NCI-H526 treated with DMSO at 0.1 percent for 48 hours (cell line): ENCODE data around the gene ZFP36L1.

Source experiments
- DNase-seq: peaks from one replicate; lab custom pipeline; 2025; lab: John Stamatoyannopoulos, UW

The ZFP36L1 gene, protein sequence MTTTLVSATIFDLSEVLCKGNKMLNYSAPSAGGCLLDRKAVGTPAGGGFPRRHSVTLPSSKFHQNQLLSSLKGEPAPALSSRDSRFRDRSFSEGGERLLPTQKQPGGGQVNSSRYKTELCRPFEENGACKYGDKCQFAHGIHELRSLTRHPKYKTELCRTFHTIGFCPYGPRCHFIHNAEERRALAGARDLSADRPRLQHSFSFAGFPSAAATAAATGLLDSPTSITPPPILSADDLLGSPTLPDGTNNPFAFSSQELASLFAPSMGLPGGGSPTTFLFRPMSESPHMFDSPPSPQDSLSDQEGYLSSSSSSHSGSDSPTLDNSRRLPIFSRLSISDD

DNA sequence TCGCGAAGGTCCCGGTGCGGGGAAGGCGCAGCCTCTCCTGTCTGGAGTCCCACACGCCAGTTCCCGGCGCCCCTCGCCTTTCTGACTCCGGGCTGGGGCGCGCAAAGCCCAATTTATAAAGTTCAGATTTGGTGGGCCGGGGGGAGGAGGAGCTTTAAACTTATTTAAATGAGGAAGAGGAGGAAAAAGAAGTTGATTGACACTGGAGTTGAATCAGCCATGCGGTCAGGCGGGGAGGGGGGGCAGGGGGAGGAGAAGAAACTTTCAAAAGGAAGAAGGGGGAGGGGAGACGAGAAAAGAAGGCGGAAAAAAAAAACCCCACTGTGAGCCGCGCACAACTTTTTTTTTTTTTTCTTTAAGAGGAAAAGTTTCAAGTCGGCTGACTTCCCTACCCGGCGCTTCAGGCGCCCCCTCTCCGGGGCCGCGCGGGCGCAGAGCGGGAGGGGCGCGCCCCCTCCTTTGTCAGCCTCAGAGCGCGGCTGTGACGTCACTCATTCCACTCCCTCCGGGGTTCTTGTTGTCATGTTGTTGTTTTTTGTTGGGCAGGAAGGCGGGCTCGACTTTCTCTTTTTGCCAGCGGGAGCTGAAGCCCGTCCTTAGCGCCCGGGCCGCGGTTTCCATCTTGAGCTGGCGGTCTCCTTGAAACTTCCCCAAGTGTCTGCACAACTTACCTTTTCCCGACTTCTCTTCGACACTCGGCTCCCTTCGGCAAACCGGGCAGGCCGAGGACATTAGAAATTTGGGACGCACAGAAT is at the start of gene ZFP36L1:
Gene ZFP36L1 (minus strand): TSS at position 89 of the 755 bp plus-strand sequence. CDS start 129 bp downstream, outside the sequence.
- no peak for DNase-seq

DNA sequence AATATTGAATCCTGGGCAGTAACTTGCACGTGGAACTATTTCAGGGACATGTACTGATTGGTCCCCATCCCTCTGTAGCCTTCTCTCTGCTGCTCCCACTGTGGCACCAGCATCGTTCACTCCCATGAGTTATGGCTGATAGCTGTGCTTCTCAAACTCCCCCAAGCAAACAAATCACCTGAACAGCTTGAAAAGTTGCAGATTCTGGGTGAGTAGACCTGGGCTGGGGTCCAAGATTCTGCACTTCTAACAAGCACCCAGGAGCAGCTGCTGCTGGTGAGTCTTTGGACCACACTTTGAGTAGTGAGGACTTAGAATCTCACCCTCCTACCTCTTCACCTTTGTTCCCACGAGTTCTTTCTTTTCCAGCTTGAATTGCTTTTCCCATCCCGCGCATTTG is 49.4 kb upstream of the ZFP36L1 start:
- no peak for DNase-seq

DNA sequence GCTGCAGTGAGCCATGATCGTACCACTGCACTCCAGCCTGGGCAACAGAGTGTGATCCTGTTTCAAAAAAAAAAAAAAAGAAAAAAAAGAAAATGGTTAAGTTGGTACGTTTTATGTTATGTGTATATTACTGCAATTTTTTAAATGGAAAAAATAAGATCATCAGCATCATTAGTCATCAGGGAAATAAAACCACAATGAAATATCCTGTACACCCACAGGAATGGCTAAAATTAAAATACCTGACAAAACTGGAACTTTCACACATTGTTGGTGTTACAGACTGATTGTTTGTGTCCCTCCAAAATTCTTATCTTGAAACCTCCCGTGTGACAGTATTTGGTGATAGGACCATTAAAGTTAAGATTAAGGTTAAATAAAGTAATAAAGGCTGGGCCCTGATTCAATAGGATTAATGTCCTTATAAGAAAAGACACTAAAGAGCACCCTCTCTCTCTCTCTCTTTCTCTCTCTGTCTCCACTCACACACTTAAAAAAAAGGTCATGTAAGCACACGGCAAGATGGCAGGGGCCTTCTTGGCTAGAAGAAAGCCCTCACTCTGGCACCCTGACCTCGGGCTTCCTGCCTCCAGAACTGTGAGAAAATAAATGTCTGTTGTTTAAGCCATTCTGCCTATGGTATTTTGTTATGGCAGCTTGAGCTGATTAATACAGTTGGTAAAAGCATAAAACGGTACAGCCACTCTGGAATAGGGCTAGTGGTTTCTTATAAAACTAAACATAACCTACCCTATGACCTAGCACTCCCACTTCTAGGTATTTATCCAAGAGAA is 48.3 kb upstream of the ZFP36L1 start:
- DNase-seq, result no peak

DNA sequence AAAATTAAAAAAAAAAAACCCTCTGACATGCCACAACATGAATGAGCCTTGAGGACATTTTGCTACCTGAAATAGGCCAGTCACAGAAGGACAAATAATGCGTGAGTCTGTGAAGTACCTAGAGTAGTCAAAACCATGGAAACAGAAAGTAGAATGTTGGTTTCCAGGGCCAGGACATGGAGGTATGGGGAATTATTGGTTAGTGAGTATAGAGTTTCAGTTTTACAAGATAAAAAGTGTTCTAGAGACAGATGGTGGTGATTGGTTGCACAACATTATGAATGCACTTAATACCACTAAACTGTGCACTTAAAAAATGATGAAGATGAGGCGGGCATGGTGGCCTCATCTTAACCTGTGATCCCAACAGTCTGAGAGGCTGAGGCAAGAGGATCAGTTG is 47.6 kb upstream of the ZFP36L1 start:
- no peak for DNase-seq

DNA sequence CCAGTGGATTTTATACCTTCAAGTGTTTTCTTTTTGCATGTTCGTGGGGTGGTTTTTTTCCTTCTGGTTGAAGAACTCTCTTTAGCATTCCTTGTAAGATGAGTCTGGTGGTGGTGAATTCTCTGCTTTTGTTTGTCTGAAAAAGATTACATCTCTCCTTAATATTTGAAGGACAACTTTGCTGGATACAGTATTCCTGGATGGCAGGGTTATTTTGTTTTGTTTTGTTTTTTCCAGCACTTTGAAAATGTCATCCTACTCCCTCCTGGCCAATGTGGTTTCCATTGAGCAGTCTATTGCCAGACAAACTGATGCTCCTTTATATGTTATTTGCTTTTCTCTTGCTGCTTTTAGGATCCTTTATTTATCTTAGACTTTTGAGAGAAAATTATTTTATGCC is 43.2 kb upstream of the ZFP36L1 start:
- DNase-seq, result no peak

DNA sequence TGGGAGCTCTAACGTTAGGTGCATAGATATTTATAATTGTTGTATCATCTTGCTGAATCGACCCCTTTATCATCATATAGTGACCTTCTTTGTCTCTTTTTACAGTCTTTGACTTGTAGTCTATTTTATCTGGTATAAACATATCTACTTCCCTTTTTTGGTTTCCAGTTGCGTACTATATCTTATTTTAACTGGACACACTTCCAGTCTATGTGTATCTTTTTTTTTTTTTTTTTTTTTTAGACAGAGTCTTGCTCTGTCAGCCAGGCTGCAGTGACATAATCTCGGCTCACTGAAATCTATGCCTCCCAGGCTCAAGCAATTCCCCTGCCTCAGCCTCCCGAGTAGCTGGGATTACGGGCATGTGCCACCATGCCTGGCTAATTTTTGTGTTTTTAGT is 41.9 kb upstream of the ZFP36L1 start:
- DNase-seq, result no peak

DNA sequence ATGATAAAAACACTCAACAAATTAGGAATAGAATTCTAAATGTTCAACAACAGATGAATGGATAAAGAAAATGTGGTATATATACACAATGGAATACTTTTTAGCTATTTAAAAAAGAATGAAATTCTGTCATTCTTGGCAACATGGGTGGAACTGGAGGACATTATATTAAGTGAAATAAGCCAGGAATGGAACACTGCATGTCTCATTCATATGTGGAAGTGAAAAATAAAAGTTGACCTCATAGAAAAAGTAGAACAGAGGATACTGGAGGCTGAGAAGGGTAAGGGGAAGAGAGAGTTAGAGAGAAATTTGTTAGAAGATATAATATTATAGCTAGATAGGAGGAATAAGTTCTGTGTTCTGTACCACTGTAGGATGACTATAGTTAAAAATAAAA is 35.8 kb upstream of the ZFP36L1 start:
- DNase-seq, result no peak

DNA sequence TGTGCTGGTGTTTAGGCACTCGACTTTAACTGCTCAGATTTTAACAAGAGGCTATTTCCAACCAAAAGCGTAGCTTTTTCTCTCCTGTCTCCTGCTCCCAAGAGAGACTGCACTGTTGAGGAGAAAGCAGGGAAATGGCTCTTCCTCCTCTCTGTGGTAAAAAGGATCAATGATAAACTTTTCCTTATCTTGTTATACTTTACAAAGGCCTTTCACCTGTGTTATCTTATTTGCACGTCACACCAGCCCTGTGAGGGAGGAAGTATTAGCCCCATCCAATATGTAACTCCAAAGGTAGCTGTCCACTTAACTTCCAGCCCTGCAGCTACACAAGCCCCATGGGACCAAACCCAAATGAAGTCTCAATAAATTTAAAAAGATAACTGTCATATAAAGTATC is 32.9 kb upstream of the ZFP36L1 start:
- no peak for DNase-seq

DNA sequence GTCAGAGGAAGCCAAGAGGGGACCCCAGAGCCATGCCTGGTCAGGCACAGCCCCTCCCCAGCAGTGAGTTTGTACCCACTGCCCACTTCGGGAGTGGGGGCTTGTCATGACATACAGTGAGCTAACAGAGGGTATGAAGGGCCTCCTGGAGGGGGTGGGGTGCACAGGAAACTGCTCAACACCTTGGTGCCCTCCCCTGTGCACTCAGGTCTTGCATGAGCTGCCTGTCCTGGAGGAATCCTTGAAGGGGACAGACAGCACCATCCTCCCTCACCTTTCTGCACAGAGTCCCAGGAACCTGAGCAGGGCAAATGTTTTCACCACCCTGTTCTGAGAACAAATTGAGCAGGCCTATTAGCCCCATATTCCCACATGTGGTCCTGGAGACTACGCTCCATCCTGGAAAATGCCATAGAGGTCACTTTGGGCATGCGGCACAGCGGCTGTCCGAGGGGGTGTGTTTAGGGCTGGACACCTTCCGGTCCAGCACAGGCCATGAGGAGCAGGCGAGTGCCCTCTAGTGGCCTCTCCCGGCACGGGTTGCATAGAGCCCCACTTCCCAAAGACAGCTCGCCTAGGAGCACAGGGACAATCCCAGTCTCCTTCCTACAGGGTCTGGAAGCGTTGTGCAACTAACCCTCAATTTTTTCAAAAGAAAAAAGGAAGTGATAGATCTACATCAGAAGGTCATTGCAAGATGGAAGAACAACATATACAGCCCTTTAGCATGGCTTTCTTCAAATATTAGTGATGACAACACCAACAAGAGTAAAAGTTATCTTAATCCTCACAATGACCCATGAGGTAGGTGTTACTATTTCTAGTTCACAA is 31.9 kb upstream of the ZFP36L1 start:
- DNase-seq, result peak; percentile 33

DNA sequence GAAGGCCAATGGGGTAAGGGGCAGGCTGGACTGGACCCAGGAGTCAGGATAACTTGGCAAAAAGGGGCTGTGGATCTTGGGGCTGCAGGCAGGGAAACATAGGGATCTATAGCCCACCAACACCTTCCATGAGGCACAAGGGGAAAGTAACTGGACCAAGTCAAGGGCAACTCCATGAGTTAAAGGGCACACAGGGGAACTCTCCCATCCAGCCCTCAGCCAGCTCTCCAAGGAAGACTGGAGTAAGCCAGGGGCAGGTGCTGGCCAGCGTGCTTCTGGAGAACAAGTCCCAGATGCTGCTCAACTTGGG is 31.3 kb upstream of the ZFP36L1 start:
- DNase-seq, result no peak

DNA sequence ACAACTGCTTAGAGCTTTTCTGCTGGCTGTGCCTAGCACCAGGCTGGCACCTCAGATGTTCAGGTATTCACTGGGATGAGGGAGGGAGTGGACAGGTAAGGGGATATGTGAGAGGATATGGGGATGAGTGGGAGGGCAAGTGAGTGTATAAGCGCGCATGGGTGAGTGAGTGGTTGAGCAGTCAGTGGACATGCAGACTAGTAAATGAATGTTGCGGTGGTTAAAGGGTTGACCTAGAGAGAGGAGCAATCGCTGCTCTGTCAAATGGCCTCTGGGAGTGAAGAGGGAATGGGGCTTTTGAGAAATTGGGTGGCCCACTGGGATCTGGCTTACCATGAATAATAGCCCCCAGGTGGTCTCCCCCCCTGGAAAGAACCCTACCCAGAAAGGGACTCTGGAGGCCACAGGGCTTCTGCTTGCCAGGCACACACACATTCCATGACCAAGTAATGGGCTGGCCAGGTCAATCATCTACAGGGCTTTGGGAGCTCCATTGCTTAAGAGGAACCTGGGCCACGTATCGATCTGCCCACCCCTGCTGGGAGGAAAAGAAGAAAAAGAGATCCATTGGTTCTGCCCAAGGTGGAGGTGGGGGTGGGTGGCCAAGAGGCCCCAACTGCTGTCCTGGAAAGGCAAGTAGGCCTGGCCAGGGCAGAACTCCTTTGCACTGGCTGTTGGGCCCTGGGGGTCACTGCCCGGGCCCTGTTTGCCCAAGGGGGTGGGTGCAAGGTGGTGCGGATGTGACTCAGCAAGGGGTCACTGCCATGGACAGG is 30.8 kb upstream of the ZFP36L1 start:
- no peak for DNase-seq

DNA sequence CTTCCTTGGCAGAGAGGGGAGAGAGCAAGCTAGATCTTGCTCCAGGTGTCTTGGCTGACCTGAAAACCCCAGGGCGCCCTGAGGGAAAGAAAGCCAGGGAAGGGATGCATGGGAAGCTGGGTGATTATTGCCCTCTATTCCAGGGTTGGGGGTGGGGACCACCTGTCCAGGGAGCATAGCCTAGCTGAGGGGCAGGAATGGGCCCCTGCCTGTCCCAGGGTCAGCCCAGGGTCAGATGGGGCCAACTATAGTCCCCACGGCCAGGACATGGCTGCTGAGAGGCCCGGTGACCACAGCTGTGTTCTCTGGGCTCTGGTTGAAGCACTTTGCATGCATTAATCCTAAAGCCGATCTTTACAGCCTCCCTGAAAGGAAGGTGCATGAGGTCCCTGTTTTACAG is 30.1 kb upstream of the ZFP36L1 start:
- no peak for DNase-seq

DNA sequence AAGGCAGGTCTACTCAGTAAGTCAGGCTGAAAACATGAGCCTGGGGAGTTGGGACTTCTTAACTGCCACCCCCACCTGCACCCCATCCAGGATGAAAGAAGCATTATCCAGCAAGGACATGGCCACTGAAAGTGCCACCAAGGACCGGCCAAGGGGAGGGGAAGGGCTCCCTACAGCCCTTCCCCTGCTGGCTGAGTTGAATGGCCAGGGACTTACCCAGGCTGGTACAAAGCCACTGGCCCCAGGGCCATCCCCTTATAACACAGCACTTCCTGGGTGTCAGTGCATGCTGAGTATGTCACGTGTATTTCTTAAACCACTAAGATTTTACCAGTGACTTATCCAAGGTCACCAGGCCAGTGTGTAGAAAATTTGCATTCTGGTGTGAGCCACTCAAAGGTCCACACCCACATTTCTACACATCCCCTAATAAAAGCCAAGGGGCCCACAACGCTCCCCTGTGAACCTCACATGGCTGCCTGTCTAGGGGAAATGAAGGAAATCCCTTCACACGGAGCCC is 29.3 kb upstream of the ZFP36L1 start:
- DNase-seq, result no peak

DNA sequence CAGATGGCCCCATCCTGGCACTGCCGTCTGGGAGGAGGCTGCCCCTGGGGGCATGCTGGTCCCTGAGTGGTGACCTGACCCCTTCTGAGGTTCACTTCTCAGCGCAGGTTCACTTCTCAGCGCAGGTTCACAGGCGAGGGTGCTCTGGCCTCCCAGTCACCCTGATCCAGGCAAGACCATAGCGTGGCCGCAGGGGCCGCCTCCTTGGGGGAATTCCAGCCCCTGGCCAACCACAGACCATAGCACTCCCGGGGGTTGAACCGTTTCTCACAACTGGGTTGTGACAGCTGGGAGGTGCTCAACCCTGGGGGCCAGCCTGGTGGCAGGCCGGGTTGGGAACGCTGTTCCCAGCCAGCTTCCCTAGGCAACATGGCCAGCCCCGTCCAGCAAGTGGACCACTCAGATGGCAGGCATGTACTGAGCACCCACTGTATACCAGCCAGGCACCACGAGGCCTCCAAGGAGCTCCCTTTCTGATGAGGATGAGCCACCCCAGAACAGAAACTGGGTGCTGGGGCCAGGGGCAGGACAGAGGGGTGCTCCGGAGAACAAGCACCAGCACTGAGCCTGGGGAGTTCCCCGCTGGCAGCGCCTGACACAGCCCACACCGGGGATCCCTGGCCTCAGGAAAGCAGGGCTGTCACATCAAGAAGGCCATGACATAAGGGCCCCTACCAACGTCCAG is 28.3 kb upstream of the ZFP36L1 start:
- no peak for DNase-seq

DNA sequence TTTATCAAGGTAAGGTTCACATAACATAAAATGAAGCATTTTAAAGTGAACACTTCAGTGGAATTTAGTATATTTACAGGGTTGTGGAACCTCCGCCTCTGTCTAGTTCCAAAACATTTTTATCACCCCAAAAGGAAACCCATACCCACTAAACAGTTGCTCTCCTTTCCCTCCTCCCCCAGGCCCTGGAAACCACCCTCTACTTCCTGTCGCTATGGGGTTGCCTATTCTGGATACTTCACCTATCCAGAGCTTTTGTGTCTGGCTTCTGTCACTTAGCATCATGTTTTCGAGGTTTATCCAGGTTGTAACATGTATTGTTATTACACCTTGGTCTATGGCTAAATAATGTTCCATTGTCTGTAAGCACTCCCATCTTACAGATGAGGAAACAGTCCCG is 27.7 kb upstream of the ZFP36L1 start:
- no peak for DNase-seq

DNA sequence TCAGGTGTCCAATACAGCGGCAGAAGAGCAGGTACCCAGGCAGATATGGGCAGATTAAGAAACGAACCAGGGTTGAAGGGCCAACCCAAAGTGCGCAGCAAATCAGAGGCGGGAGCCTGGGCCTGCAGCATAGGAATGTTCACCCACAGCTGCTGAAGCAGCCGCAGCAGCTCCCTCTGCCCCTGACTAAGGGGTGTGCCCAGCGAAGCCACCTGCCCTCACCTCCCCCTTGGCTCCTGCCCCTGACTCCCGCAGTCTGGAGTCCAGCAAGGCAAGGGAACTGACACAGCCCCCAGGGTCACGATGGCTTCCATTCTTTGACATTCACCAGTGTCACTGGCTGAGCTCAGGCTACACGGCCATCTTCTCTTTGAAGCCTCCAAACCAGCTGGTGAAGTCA is 27.3 kb upstream of the ZFP36L1 start:
- no peak for DNase-seq

DNA sequence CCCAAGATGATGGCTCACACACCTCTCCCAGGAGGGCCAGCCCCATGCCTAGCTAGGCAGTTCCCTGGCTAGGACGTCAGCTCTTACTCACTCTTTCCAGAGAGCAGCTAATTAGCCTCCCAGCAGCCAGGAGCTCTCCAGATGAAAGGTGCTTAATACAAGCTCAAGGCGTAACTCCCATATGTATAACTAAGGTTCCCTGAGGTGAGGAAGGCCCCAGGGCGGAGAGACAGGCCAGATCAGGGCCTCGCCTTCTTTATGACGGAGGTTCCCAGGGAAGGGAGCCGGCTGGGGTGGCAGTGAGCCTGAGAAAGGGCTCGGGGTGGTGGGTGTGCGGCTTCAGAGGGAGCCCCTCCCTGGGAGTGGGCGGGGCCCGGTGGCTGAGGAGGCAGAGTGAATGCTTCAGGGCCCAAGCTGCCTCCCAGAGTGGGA is 26.4 kb upstream of the ZFP36L1 start:
- no peak for DNase-seq

DNA sequence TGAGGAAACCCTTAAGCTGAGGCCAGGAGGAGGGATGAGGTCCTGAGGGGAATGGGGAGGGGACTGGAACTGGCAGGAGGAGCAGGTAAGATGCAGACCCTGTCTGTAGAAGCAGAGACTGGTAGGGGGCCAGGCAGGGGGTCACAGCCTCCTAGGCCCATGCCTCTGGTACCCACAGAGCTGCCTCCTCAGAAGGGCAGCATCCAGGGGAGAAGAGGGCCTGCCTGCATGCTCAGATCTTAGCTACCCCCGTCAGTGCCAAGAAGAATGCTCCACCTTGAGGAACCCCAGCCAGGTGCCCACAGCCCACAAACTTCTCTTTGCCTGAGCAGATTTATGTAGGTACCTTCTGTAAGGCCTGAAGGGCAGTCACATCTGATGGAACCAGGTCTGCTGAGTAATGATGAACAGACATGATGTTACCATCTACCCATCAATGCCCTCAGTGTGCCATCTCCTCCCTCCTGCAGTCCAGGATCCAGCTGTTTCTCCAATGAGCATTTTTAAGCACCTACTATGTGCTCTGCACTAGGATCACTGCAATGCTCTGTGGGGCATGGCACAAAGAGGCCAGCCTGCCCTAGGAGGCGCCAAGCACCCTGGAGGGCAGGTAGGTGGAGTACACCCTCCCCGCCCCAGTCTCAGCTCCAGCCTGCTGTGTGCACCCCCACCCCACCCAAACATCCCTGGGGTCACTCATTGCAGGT is 24.8 kb upstream of the ZFP36L1 start:
- no peak for DNase-seq

DNA sequence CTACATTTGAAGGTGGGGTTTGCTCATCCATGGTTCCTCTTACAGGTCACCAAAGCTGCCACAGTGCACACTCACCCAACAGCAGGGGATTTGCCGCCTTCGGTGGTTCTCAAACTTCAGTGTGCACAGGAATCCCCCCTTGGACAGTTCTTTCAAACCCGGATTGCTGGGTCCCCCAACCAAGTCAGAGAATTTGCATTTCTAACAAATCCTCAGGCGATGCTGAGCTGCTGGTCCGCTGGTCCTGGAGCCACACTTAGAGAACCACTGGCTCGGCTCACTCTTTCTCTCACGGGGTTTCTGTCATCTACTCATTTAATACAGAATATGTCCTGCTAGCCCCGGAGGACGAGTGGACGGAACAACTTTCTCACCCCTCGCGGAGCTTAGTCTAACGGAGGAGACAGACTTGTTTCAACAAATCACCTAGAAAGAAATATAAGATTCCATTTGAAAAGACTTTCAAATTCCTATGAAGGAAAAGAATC is 24.1 kb upstream of the ZFP36L1 start:
- DNase-seq, result no peak
